ENCODE measurements around the gene ZNF322.
A peak's percentile ranks its signal among the peaks of the same experiment; 100 is the strongest.

The ZNF322 gene

DNA sequence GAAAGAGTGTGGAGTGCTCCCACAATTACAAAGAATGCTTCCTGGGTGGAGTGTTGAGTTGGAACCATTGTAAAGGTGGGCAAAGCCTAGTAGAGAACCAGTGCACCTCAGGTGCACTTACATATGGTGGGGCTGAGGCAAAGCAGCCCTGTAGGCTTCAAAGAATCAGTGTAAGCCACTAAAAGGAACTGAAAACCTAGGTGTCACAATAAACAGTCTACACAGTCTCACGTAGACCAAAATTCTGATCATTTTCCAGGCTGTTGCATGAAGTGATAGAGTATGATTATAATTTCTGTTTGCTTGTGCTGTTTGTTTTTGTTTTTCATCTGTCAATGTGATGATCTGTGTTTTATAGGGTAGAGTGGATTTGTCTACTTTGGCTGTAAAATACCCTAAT lies 60.0 kb downstream of the ZNF322 start:
- no peak for DNase-seq (ENCODE audit: extremely low spot score)
- ChIA-PET POLR2A (interaction anchor here (1.5 kb wide), 1 partner anchor 496 kb away, joined by 4 read pairs; no protein-coding TSS in a partner anchor), CTCF (no interaction called here)
- no peak for TF ChIP-seq CTCF (IDR thresholded peaks at IDR 0.05; ENCODE audit: control extremely low read depth, extremely low read depth, low read depth, missing control alignments)

DNA sequence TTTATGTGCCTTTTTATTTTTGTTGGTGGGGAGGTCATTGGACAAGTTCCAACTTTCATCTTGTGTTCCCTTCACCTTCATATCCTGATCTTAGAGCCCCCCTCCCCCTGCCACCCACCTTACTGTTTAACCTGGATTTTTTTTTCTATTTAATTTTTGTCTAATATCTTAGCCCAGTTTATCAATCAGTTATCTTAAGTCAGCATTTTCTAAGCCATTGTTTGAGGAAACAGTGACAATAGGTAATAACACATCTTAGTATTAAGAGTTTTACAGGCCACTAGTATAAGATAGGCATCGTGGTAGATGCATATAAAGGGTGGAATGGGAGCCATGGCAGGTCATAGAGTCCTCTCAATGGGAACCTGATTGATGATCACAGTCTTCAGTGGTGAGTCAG lies 60.4 kb downstream of the ZNF322 start:
- ChIA-PET CTCF (no interaction called here), POLR2A (no interaction called here)
- no peak for TF ChIP-seq CTCF (IDR thresholded peaks at IDR 0.05; ENCODE audit: control extremely low read depth, extremely low read depth, low read depth, missing control alignments)
- no peak for DNase-seq (ENCODE audit: extremely low spot score)

- DNase-seq (ENCODE audit: extremely low spot score), result no peak
- no peak for TF ChIP-seq CTCF (IDR thresholded peaks at IDR 0.05; ENCODE audit: control extremely low read depth, extremely low read depth, low read depth, missing control alignments)
- CTCF ChIA-PET, result no interaction called here
- POLR2A ChIA-PET, result no interaction called here
Observed at GRCh38 chr6:26598267-26598666, 61.3 kb downstream of the ZNF322 start.

DNA sequence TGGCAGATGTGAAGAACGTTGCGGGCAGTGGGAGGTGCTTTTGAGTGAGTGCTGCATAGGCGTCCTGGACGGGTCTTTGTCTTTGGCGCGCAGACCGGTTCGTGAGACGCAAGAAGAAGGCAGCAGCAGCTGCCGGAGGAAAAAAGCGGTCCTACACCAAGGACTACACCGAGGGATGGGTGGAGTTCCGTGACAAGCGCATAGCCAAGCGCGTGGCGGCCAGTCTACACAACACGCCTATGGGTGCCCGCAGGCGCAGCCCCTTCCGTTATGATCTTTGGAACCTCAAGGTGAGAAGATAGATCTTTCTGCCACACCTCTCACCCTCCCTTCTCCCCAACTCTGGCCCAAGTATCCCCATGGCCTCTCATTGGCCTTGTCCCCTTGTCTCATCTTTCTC lies 61.7 kb downstream of the ZNF322 start:
- no peak for TF ChIP-seq CTCF (IDR thresholded peaks at IDR 0.05; ENCODE audit: control extremely low read depth, extremely low read depth, low read depth, missing control alignments)
- CTCF ChIA-PET, result no interaction called here
- no peak for DNase-seq (ENCODE audit: extremely low spot score)
- POLR2A ChIA-PET, result no interaction called here

DNA sequence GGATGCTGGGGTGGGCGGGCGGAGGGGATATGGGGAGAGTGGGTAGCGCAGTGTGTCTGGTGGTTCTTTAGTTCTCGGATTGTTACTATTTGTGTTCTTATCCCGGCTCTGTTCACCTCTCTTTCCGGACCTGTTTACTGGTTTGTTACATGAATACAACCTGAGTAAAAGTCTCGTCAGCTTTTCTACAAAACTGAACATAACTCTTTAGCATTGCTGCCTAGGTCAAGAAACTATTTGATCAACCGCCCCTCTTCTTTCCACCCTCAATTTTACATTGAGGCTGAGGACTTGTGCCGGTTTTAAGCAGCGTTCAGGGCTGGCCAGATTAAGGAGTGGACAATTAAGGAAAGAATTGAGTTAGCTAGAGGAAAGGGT lies 62.2 kb downstream of the ZNF322 start:
- ChIA-PET POLR2A (no interaction called here), CTCF (no interaction called here)
- TF ChIP-seq CTCF (IDR thresholded peaks at IDR 0.05; ENCODE audit: control extremely low read depth, extremely low read depth, low read depth, missing control alignments), result no peak
- DNase-seq (ENCODE audit: extremely low spot score), result no peak

DNA sequence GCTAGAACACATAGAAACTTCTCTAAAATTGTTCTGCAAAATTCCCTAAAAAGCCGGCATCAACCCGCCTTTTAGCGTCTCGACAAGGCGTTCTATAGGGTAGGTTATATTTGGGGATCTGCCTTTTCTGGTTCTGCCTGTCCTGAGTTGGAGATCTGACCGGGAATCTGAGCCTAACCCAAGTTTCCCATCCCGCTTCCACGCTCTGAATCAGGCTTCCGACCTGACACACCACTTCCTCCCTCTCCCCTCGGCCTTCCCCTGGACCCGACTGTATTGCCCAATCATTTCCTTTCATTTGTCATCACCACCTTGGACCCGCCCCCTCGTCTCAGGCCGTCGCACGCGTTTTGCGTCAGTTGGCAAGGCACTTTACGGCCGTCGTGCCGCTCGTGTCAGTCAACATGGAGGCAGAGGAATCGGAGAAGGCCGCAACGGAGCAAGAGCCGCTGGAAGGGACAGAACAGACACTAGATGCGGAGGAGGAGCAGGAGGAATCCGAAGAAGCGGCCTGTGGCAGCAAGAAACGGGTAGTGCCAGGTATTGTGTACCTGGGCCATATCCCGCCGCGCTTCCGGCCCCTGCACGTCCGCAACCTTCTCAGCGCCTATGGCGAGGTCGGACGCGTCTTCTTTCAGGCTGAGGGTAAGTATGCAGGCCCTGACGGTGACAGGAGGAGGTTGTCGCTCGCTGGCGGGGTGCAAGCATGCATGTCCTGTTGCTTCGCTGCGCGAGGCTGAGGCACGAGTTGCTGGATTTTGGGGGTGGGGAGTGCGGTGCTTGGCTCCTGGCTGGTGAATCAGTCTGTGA lies 62.8 kb downstream of the ZNF322 start, which contains the start of gene ABT1:
TSS of gene ABT1 (plus strand) at position 375 of the 810 bp plus-strand sequence. CDS start at position 405, 30 bp downstream.
- DNase-seq (ENCODE audit: extremely low spot score), result peak; percentile 96
- CTCF ChIA-PET, result interaction anchor here (1.2 to 6.4 kb wide), 7 partner anchors 19 to 484 kb away, joined by 3 to 280 read pairs (median 5); no protein-coding TSS in a partner anchor
- TF ChIP-seq CTCF (IDR thresholded peaks at IDR 0.05; ENCODE audit: control extremely low read depth, extremely low read depth, low read depth, missing control alignments), result no peak
- POLR2A ChIA-PET, result no interaction called here
